ENCODE results near the gene ACE2. TPM values are rescaled to one million over a fixed set of nuclear protein-coding genes. Genes with fewer than 3 reads are reported as not detected.

Gene ACE2
- total RNA-seq, 2 donors from 2014 or later, result 6.2 to 17.5 TPM

DNA sequence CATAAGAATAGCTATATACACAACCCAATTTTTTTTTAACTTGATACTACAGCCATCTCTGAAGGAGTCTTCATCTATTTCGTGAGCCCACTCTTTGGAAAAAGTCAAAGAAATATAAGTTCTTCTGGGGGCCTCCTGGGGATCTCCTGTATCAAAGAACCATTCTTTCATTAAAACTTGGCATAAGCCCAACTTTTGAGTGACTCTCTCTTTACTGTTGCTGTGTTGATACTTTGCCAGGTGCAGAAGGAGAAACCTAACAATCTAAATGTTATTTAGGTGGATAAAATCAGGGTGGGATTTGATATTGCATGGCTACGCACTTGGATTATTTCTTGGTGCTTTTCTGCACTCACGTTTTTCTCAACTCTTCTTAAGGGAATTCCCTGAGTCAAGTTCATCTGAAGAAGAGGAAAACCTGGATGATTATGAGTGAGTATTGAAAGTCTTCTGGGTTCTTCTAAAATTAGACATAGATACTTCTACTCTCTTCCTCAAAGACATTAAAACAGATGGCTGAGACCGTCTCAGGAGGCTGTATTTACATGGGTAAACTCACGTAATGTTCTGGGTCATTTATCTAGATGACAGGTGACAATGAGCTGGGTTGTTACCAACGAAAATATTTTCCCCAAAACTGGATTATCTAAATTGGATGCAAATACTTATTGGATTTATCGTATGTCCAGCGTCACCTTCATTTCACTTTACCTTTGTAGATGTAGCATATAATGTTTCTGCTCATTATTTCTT, 74.9 kb downstream of the ACE2 start:
- intact Hi-C loops (cut with DNase I), result no loop called here
- H3K4me1 ChIP-seq, result no peaks in the 10 kb centered on the region
- H3K27ac ChIP-seq, result no peak overlapping the region
- H3K36me3 ChIP-seq (replicated peaks in 1 of 2; ENCODE audit: insufficient read depth in 1 of 2, low read depth in 2 of 2), result no peaks in the 10 kb centered on the region
- no peaks in the 10 kb centered on the region for H3K9me3 ChIP-seq
- no peak for DNase-seq
- no peak for ATAC-seq
- no peak overlapping the region for H3K4me3 ChIP-seq
- H3K27me3 ChIP-seq, result no peaks in the 10 kb centered on the region
- 26 to 38% methylated on average over 8 of the region's 8 CpGs for WGBS, 2 donors
- no peak for TF ChIP-seq POLR2A (IDR thresholded peaks at IDR 0.05)
- TF ChIP-seq, protein P1, sequence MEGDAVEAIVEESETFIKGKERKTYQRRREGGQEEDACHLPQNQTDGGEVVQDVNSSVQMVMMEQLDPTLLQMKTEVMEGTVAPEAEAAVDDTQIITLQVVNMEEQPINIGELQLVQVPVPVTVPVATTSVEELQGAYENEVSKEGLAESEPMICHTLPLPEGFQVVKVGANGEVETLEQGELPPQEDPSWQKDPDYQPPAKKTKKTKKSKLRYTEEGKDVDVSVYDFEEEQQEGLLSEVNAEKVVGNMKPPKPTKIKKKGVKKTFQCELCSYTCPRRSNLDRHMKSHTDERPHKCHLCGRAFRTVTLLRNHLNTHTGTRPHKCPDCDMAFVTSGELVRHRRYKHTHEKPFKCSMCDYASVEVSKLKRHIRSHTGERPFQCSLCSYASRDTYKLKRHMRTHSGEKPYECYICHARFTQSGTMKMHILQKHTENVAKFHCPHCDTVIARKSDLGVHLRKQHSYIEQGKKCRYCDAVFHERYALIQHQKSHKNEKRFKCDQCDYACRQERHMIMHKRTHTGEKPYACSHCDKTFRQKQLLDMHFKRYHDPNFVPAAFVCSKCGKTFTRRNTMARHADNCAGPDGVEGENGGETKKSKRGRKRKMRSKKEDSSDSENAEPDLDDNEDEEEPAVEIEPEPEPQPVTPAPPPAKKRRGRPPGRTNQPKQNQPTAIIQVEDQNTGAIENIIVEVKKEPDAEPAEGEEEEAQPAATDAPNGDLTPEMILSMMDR (IDR thresholded peaks at IDR 0.05), result no peak

DNA sequence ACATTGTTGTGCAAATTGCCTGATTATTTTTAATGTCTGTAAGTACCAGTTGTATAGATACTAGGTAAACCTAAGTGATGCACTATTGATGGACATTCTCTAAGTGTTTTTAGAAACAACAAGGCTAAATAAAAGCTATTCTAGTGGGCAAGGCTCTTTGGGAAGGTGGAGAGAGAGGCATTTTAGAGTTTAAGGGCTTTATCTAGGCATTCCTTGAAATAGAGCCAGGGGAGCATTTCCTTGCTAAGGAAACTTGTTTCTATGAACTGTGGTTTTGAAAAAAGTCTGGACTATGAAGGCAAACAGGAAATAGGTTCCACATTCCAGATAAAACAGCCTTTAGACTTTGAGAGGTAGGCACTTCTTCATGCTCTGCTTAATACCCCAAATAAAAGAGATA, 76.3 kb downstream of the ACE2 start:
- Histone ChIP-seq H3K9me3 (no peaks in the 10 kb centered on the region), H3K27ac (no peak overlapping the region), H3K4me3 (no peak overlapping the region), H3K36me3 (replicated peaks in 1 of 2; ENCODE audit: insufficient read depth in 1 of 2, low read depth in 2 of 2) (no peaks in the 10 kb centered on the region), H3K27me3 (no peaks in the 10 kb centered on the region), H3K4me1 (no peaks in the 10 kb centered on the region)
- no peak for DNase-seq
- intact Hi-C loops (cut with DNase I), result no loop called here
- TF ChIP-seq, protein P1 (IDR thresholded peaks at IDR 0.05), result no peak
- TF ChIP-seq POLR2A (IDR thresholded peaks at IDR 0.05), result no peak
- no peak for ATAC-seq

GRCh38 chrX:15523088-15523487, 77.7 kb downstream of the ACE2 start:
- no peaks in the 10 kb centered on the region for H3K4me1 ChIP-seq
- DNase-seq, result no peak
- H3K27me3 ChIP-seq, result no peaks in the 10 kb centered on the region
- H3K4me3 ChIP-seq, result no peak overlapping the region
- no peaks in the 10 kb centered on the region for H3K36me3 ChIP-seq (replicated peaks in 1 of 2; ENCODE audit: insufficient read depth in 1 of 2, low read depth in 2 of 2)
- no peak for ATAC-seq
- intact Hi-C loops (cut with DNase I), result no loop called here
- no peak overlapping the region for H3K27ac ChIP-seq
- TF ChIP-seq POLR2A (IDR thresholded peaks at IDR 0.05), result no peak
- TF ChIP-seq, protein P1 (IDR thresholded peaks at IDR 0.05), result no peak
- no peaks in the 10 kb centered on the region for H3K9me3 ChIP-seq

DNA sequence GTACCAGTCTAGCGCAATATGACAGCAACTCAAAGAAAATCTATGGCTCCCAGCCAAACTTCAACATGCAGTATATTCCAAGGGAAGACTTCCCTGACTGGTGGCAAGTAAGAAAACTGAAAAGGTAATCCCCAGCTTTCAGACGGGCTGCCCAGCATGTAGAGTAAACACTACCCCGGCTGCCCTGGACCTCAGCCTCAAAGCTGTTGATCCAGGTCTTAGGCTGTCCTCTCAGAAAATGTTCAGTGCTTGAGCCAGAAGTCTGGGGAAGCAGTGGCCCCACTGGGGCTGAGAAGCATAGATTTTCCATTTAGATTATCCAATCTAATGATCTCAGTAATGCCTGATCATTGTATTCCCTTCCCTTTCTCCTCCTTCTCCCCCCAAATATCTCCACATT, 78.3 kb downstream of the ACE2 start:
- no peak for DNase-seq
- intact Hi-C loops (cut with DNase I), result no loop called here
- Histone ChIP-seq H3K27me3 (no peaks in the 10 kb centered on the region), H3K4me3 (no peak overlapping the region), H3K36me3 (replicated peaks in 1 of 2; ENCODE audit: insufficient read depth in 1 of 2, low read depth in 2 of 2) (no peaks in the 10 kb centered on the region), H3K27ac (no peak overlapping the region), H3K4me1 (no peaks in the 10 kb centered on the region), H3K9me3 (no peaks in the 10 kb centered on the region)
- WGBS, 2 donors, result 50 to 66% methylated on average over 3 of the region's 3 CpGs
- no peak for TF ChIP-seq POLR2A (IDR thresholded peaks at IDR 0.05)
- TF ChIP-seq, protein P1 (IDR thresholded peaks at IDR 0.05), result no peak
- no peak for ATAC-seq

- Histone ChIP-seq H3K4me1 (no peaks in the 10 kb centered on the region), H3K36me3 (replicated peaks in 1 of 2; ENCODE audit: insufficient read depth in 1 of 2, low read depth in 2 of 2) (no peaks in the 10 kb centered on the region), H3K27ac (no peak overlapping the region), H3K9me3 (no peaks in the 10 kb centered on the region), H3K27me3 (no peaks in the 10 kb centered on the region), H3K4me3 (no peak overlapping the region)
- TF ChIP-seq, protein P1 (IDR thresholded peaks at IDR 0.05), result no peak
- TF ChIP-seq POLR2A (IDR thresholded peaks at IDR 0.05), result no peak
- intact Hi-C loops (cut with DNase I), result no loop called here
- ATAC-seq (no peak), DNase-seq (no peak)
- 28 to 36% methylated on average over 5 to 6 of the region's 6 CpGs for WGBS, 2 donors
These were observed 84.8 kb downstream of the ACE2 start for GRCh38 chrX:15515931-15516330.
